Neuronal stem cell (in vitro differentiated cells): Measurements from ENCODE around the gene ICAM2.

Experiments
- DNase-seq: peaks from one replicate; pipeline ENCODE4 v3.0.0-alpha.2; 2013; ENCODE audit warnings: low spot score
- H2AFZ ChIP-seq: one replicate; pipeline ENCODE4 v1.6.1; 2013; ENCODE audit warnings: mild to moderate bottlenecking, low read length, inconsistent platforms
- H2AK5ac ChIP-seq: 2 replicates; pipeline ENCODE4 v1.6.1; 2013; ENCODE audit warnings: low read depth, mild to moderate bottlenecking, inconsistent platforms, low read length, moderate library complexity, mixed read lengths
- H2BK120ac ChIP-seq: 2 replicates; pipeline ENCODE4 v1.6.1; 2013; ENCODE audit warnings: low read depth, mild to moderate bottlenecking, inconsistent platforms, low read length, moderate library complexity, mixed read lengths
- H2BK12ac ChIP-seq: one replicate; pipeline ENCODE4 v1.6.1; 2013; ENCODE audit warnings: low read length, inconsistent platforms
- H2BK15ac ChIP-seq: 2 replicates; pipeline ENCODE4 v1.6.1; 2013; ENCODE audit warnings: mild to moderate bottlenecking, low read length, inconsistent platforms, mixed read lengths
- H2BK5ac ChIP-seq: one replicate; pipeline ENCODE4 v1.6.1; 2013; ENCODE audit warnings: inconsistent platforms, mild to moderate bottlenecking, low read length, moderate library complexity
- H3K14ac ChIP-seq: one replicate; pipeline ENCODE4 v1.6.1; 2013; ENCODE audit warnings: low read length, inconsistent platforms
- H3K18ac ChIP-seq: 2 replicates; pipeline ENCODE4 v1.6.1; 2013; ENCODE audit warnings: low read length, inconsistent platforms
- H3K23ac ChIP-seq: 2 replicates; pipeline ENCODE4 v1.6.1; 2013; ENCODE audit warnings: low read depth, mild to moderate bottlenecking, mixed read lengths, low read length, inconsistent platforms; ENCODE audit not compliant: poor library complexity
- H3K27ac ChIP-seq: replicated peaks from 3 replicates; pipeline ENCODE4 v1.5.1; 2013; ENCODE audit warnings: low read length, inconsistent platforms
- H3K27me3 ChIP-seq, 3 experiments: 2 replicates each; pipeline ENCODE4 v1.6.1; 2013; ENCODE audit warnings: low read length in 3 of 3, mild to moderate bottlenecking in 2 of 3, inconsistent platforms in 1 of 3, low read depth in 1 of 3, mixed read lengths in 1 of 3, moderate library complexity in 1 of 3; ENCODE audit not compliant: control insufficient read depth in 3 of 3, insufficient read depth in 3 of 3
- H3K36me3 ChIP-seq, 2 donors: replicated peaks in 1 of 2; 2 replicates each; pipeline ENCODE4 v1.6.1; 2013; ENCODE audit warnings: low read length in 2 of 2; ENCODE audit not compliant: control insufficient read depth in 2 of 2, insufficient read depth in 2 of 2
- H3K4ac ChIP-seq: 2 replicates; pipeline ENCODE4 v1.6.1; 2013; ENCODE audit warnings: inconsistent platforms, mild to moderate bottlenecking, low read length, moderate library complexity
- H3K4me1 ChIP-seq, 2 donors: 1 replicate in 1 of 2; 2 replicates in 1 of 2; pipeline ENCODE4 v1.6.1; 2013; ENCODE audit warnings: low read length in 2 of 2, low read depth in 1 of 2; ENCODE audit not compliant: control insufficient read depth in 2 of 2, insufficient read depth in 1 of 2
- H3K4me2 ChIP-seq: one replicate; pipeline ENCODE4 v1.6.1; 2013; ENCODE audit warnings: mild to moderate bottlenecking, low read length, inconsistent platforms; ENCODE audit not compliant: insufficient read depth, poor library complexity, severe bottlenecking
- H3K4me3 ChIP-seq, 2 donors: 2 replicates each; pipeline ENCODE4 v1.5.1; 2013; ENCODE audit warnings: low read length in 2 of 2, mild to moderate bottlenecking in 2 of 2, inconsistent platforms in 1 of 2, moderate library complexity in 1 of 2
- H3K79me1 ChIP-seq: one replicate; pipeline ENCODE4 v1.6.1; 2013; ENCODE audit warnings: low read depth, mild to moderate bottlenecking, inconsistent platforms, low read length, moderate library complexity
- H3K9ac ChIP-seq: one replicate; pipeline ENCODE4 v1.6.1; 2013; ENCODE audit warnings: mild to moderate bottlenecking, low read depth, low read length, inconsistent platforms; ENCODE audit not compliant: poor library complexity
- H3K9me3 ChIP-seq, 2 donors: replicated peaks in 1 of 2; 2 replicates each; pipeline versions ENCODE3 to v1.6.1; 2013; ENCODE audit warnings: low read length in 2 of 2, mild to moderate bottlenecking in 2 of 2, inconsistent platforms in 1 of 2, low read depth in 1 of 2, mixed read lengths in 1 of 2, moderate library complexity in 1 of 2; ENCODE audit not compliant: control insufficient read depth in 2 of 2, insufficient read depth in 1 of 2
- H4K8ac ChIP-seq: one replicate; pipeline ENCODE4 v1.6.1; 2013; ENCODE audit warnings: low read depth, mild to moderate bottlenecking, inconsistent platforms, low read length, moderate library complexity
- H4K91ac ChIP-seq: one replicate; pipeline ENCODE4 v1.6.1; 2013; ENCODE audit warnings: low read length, low read depth, mild to moderate bottlenecking, inconsistent platforms; ENCODE audit not compliant: poor library complexity
- WGBS, 2 donors: extraction: QIAGEN DNeasy Blood & Tissue Kit; methylation state at CpG; one replicate each; pipeline ENCODE4 v1.1.7; 2013; ENCODE audit warnings: missing lambda C conversion rate in 2 of 2, mixed read lengths in 1 of 2; ENCODE audit not compliant: insufficient read length in 2 of 2, insufficient replicate concordance in 1 of 2; ENCODE audit errors: extremely low coverage in 2 of 2; 5-methylcytosine and 5-hydroxymethylcytosine counted together

ICAM2 gene

GRCh38 chr17:64009571-64010402, 10.6 kb downstream of the ICAM2 start:
- H2BK15ac ChIP-seq = no peak overlapping the region
- peaks cover 0 to 5% of the 10 kb centered on the region in 2 donors for H3K4me1 ChIP-seq
- H3K36me3 ChIP-seq = no peaks in the 10 kb centered on the region
- H4K8ac ChIP-seq = no peak overlapping the region
- H3K27ac ChIP-seq = no peak overlapping the region
- no peak overlapping the region for H3K4me3 ChIP-seq
- H3K4ac ChIP-seq = no peak overlapping the region
- no peak overlapping the region for H2BK5ac ChIP-seq
- no peak overlapping the region for H2AK5ac ChIP-seq
- no peak overlapping the region for H3K23ac ChIP-seq
- H3K18ac ChIP-seq = no peak overlapping the region
- no CpG with 5 or more reads among the region's 8 CpGs for WGBS, 2 donors
- no peaks in the 10 kb centered on the region for H3K79me1 ChIP-seq
- no peak overlapping the region for H3K9ac ChIP-seq
- no peak overlapping the region for H3K14ac ChIP-seq
- H4K91ac ChIP-seq = no peak overlapping the region
- no peak overlapping the region for H3K4me2 ChIP-seq
- H2BK120ac ChIP-seq = no peak overlapping the region
- no peak for DNase-seq
- no peak overlapping the region for H2AFZ ChIP-seq
- no peaks in the 10 kb centered on the region for H3K9me3 ChIP-seq
- H3K27me3 ChIP-seq = peaks cover 0 to 29% (median 0%) of the 10 kb centered on the region in 3 experiments
- H2BK12ac ChIP-seq = no peak overlapping the region

- no CpG with 5 or more reads among the region's 4 CpGs for WGBS, 2 donors
- H3K18ac ChIP-seq = no peak overlapping the region
- no peaks in the 10 kb centered on the region for H3K36me3 ChIP-seq
- no peaks in the 10 kb centered on the region for H3K9me3 ChIP-seq
- H2BK15ac ChIP-seq = no peak overlapping the region
- no peak overlapping the region for H2BK12ac ChIP-seq
- no peak for DNase-seq
- no peak overlapping the region for H3K27ac ChIP-seq
- peak overlapping the region in 1 of 2 donors; percentile 23 for H3K4me3 ChIP-seq
- H3K4me1 ChIP-seq = peaks cover 0 to 5% of the 10 kb centered on the region in 2 donors
- no peak overlapping the region for H3K4ac ChIP-seq
- no peak overlapping the region for H2BK5ac ChIP-seq
- H2BK120ac ChIP-seq = no peak overlapping the region
- no peaks in the 10 kb centered on the region for H3K79me1 ChIP-seq
- H3K14ac ChIP-seq = no peak overlapping the region
- H3K23ac ChIP-seq = no peak overlapping the region
- no peak overlapping the region for H4K91ac ChIP-seq
- peaks cover 0 to 30% (median 0%) of the 10 kb centered on the region in 3 experiments for H3K27me3 ChIP-seq
- H2AFZ ChIP-seq = no peak overlapping the region
- H4K8ac ChIP-seq = no peak overlapping the region
- no peak overlapping the region for H3K4me2 ChIP-seq
- H3K9ac ChIP-seq = no peak overlapping the region
- H2AK5ac ChIP-seq = no peak overlapping the region
Observed at GRCh38 chr17:64008830-64009229, 11.6 kb downstream of the ICAM2 start.

GRCh38 chr17:64008346-64008745, 12.1 kb downstream of the ICAM2 start:
- Histone ChIP-seq H3K36me3 (no peaks in the 10 kb centered on the region), H3K23ac (no peak overlapping the region), H3K79me1 (no peaks in the 10 kb centered on the region), H3K18ac (no peak overlapping the region), H3K4me3 (peak overlapping the region in 1 of 2 donors; percentile 23), H3K4me2 (no peak overlapping the region), H3K9ac (no peak overlapping the region), H2AK5ac (no peak overlapping the region), H3K14ac (no peak overlapping the region), H4K8ac (no peak overlapping the region), H3K27me3 (peaks cover 0 to 33% (median 0%) of the 10 kb centered on the region in 3 experiments), H3K4ac (no peak overlapping the region), H2BK15ac (no peak overlapping the region), H3K27ac (no peak overlapping the region), H2BK12ac (no peak overlapping the region), H2BK120ac (no peak overlapping the region), H3K4me1 (peaks cover 0 to 5% of the 10 kb centered on the region in 2 donors), H2BK5ac (no peak overlapping the region), H3K9me3 (no peaks in the 10 kb centered on the region), H2AFZ (no peak overlapping the region), H4K91ac (no peak overlapping the region)
- DNase-seq = no peak
- WGBS, 2 donors = no CpG with 5 or more reads among the region's 5 CpGs

- DNase-seq = no peak
- Histone ChIP-seq H3K4me3 (no peak overlapping the region), H3K27ac (no peak overlapping the region), H3K9ac (no peak overlapping the region), H4K91ac (no peak overlapping the region), H3K79me1 (no peaks in the 10 kb centered on the region), H3K23ac (no peak overlapping the region), H2AK5ac (no peak overlapping the region), H3K4me1 (peaks cover 0 to 5% of the 10 kb centered on the region in 2 donors), H3K18ac (no peak overlapping the region), H3K27me3 (peaks cover 0 to 33% (median 0%) of the 10 kb centered on the region in 3 experiments), H2AFZ (no peak overlapping the region), H2BK12ac (no peak overlapping the region), H3K14ac (no peak overlapping the region), H4K8ac (no peak overlapping the region), H3K4ac (no peak overlapping the region), H2BK5ac (no peak overlapping the region), H3K9me3 (no peaks in the 10 kb centered on the region), H2BK15ac (no peak overlapping the region), H3K4me2 (no peak overlapping the region), H2BK120ac (no peak overlapping the region), H3K36me3 (no peaks in the 10 kb centered on the region)
- WGBS, 2 donors = no CpG with 5 or more reads among the region's 5 CpGs
Observed at GRCh38 chr17:64007838-64008282, 12.6 kb downstream of the ICAM2 start.
